GM20000 (cell line): ENCODE measurements around the gene ADCY1.

Experiments
- DNase-seq: peaks from one replicate; pipeline ENCODE4 v3.0.0; 2012; ENCODE audit warnings: low spot score
- TF ChIP-seq, protein P1 (sequence below): IDR thresholded peaks from 2 replicates; pipeline ENCODE4 v1.5.1; 2012; ENCODE audit warnings: mild to moderate bottlenecking, control low read depth; ENCODE audit errors: extremely low read depth, missing control alignments

ADCY1 gene

DNA sequence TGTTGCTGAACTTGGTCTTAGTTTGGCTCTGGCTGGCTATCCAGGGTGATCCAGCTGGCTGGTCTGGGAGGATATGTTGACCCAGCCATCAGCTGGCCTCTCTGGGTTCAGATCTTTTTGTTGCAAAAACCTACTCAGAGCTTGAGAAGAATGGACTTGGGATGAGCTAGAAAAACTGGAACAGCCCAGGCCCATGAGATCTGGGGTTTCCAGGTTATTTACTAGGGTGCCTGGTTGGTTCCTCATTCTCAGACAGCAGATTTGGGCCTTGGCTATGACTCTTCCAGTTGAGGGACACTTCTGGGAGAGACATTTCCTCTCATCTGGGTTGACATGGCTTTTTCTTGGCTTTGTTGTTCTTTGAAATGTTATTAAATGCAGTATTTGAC is 116.6 kb downstream of the ADCY1 start:
- DNase-seq, result no peak
- TF ChIP-seq, protein P1, sequence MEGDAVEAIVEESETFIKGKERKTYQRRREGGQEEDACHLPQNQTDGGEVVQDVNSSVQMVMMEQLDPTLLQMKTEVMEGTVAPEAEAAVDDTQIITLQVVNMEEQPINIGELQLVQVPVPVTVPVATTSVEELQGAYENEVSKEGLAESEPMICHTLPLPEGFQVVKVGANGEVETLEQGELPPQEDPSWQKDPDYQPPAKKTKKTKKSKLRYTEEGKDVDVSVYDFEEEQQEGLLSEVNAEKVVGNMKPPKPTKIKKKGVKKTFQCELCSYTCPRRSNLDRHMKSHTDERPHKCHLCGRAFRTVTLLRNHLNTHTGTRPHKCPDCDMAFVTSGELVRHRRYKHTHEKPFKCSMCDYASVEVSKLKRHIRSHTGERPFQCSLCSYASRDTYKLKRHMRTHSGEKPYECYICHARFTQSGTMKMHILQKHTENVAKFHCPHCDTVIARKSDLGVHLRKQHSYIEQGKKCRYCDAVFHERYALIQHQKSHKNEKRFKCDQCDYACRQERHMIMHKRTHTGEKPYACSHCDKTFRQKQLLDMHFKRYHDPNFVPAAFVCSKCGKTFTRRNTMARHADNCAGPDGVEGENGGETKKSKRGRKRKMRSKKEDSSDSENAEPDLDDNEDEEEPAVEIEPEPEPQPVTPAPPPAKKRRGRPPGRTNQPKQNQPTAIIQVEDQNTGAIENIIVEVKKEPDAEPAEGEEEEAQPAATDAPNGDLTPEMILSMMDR, result no peak

DNA sequence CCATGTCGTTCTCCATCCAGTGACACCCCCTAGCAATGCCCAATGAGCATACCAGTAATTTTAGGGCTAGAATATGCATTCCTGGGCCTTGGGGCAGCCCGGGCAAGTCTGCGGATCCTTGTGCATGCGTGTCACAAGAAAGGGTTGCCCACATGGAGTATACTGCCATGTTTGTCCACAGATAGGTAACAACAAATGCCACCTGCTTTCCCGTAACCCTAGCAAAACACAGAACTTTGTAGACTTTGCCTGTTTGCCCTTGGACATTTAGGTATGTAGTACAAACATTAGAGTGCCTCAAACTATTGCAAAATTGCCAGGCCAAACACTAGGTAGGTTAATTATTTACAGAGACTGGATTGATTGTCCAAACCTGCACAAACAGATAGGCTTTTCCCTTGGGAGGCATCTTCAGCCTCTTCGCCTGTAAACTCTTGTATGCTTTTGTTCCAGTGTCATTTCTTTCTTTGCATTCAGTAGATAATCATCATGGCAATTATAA is 117.0 kb downstream of the ADCY1 start:
- no peak for DNase-seq
- TF ChIP-seq, protein P1, result no peak

DNA sequence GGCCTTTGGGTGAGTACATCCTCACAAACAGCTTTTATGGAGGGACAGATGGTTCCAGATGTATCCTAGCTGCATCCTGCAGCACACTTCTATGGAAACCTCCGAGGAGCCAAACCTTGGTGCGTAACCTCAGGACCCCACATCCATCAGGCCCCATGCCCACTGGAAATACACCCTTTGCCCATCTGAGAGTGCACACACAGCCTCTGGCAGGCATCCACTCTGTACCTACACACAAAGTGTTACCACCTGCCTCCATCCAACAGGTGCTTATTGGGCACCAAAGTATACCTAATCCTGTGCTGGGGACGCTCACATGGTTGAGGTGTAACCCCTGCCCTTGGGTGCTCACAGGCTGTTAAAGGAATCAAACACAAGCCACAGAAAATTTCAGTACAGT is 117.9 kb downstream of the ADCY1 start:
- DNase-seq, result no peak
- TF ChIP-seq, protein P1, result no peak

DNA sequence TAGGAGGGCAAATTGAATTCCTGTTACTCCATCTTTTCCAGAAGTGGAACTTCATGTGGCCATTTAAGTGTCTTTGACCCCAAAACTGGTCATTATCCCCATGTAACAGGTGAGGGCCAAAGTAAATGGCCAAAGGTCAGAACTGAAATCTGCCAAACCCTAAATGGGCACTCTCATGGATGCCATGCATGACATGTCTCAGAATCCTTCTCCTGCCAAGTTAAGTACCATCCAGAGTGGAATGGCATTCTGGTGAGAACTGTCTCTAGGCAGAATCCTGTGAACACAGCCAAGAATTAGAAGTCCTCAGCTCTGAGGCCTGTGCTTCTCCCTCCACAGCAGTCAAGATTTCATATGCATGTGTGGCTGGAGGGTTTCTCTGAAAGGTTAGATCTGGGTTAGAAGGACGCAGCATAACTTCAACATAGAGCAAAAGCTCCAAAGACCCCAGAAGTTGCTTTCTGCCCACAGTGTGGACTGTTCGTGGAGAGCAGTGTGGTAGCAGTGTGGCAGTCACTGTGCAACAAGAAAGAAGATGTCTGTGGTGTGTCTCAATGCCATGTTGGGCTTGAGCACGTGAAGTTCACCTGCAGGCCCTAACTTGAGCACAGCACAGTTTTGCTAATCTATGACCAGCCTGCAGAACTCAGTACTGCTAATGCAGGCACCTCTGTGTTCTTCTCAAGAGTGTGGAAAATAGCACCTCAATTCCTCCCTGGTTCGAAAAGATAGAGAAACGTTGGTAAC is 121.3 kb downstream of the ADCY1 start:
- TF ChIP-seq, protein P1, result no peak
- no peak for DNase-seq

DNA sequence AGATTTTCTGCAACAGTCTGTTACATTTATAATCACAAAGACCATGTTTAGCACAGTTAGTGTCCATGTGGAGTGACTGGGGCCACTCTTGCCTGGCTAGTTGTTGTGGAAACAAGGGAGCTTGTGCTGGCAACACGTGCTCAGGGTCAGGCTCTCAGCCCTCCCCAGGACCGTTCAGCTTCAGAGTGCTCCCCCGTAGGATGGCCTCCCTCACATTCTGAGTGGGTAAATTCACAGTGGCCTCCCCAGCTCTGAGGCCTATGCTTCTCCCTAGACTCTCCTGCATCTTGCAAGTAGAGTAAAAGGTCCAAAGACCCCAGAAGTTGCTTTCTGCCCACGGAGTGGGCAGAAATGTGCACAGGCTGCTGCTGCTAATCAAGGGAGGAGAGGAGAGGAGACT is 122.3 kb downstream of the ADCY1 start:
- DNase-seq, result no peak
- TF ChIP-seq, protein P1, result no peak

DNA sequence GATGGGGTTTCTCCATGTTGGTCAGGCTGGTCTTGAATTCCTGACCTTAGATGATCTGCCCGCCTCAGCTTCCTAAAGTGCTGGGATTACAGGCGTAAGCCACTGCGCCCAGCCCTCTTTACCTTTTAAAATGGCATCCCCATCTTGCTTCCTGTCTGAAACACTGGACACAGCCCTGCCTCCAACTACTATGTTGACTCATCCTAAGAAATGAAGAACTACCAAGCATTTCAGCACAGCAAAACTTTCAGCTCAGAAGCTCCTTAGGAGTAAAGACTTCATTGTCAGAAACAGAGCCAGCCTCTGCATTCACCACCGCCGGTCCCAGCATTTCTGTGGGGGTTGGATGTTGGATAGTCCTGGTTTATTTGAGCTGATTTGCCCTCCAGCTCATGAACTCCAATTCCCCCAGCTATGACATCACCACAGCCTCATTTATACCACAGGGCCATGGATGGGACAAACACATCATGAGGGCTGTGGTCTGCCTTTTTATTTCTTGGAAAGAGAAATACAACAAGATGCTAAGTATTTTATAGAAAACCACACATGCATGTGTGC is 123.5 kb downstream of the ADCY1 start:
- TF ChIP-seq, protein P1, result no peak
- no peak for DNase-seq

DNA sequence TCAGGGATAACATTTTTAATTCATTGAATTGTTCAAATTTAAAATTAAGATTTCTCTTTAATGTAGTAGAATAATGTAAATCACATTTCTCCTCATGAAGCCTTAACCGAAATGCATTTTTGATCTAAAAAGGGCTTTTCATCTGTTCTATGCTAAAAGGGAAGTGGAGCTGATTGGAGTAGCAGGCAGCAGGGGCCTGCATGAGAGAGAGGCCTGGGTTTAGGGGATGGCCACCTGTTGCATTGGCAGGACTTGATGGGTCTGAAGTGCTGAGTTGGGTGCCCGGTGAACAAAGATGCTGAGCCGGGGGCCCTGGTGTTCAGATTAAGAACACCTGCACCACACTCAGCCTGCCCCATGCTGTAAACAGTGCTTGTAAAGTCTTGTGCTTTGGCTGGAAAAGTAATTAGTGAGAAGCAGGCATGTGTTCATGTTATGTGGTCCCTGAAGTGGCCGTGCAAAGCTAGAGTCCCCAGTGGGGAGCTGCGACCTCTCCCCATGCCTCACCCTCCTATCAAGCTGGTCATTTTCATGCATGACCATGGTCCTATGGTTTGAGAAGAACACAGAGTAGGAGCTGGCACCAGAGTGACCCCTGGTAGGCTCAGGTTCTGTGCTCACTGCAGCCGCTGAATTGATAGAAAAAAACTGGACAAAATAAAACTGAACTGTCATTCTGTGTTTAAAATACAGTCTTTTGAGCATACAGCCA is 124.3 kb downstream of the ADCY1 start:
- TF ChIP-seq, protein P1, result no peak

More for the DNA sequence above, 124.3 kb downstream of the ADCY1 start:
- no peak for DNase-seq
